Spleen (tissue), 3 donors: Measurements from ENCODE around the gene CILP2.

ENCODE experiments used
- POLR2A ChIP-seq, 3 donors: fragments of 450-650 bp; IDR thresholded peaks; one replicate each; pipeline ENCODE4 v1.5.1; 2017; ENCODE audit warnings: antibody characterized with exemption in 3 of 3, mild to moderate bottlenecking in 1 of 3
- POLR2AphosphoS5 ChIP-seq, 3 donors: sonication (generic); formaldehyde crosslinking; IDR thresholded peaks; one replicate each; pipeline ENCODE4 v1.5.1; 2017; ENCODE audit warnings: antibody characterized with exemption in 3 of 3

GRCh38 chr19:19571071-19571786, 33.2 kb downstream of the CILP2 start:
- TF ChIP-seq POLR2A (IDR thresholded peaks at IDR 0.05) (no peak), POLR2AphosphoS5 (IDR thresholded peaks at IDR 0.05) (no peak)
